Measurements from ENCODE around the gene MIPEP. TPM values are rescaled to one million over a fixed set of nuclear protein-coding genes. Genes with fewer than 3 reads are reported as not detected.

The MIPEP gene
- total and polyA plus RNA-seq, 10 of the 15 experiments (the other 5 are each of a cell fraction or from before 2014, with no cell fraction given), result 15.6 to 56.2 (median 29.8) TPM

GRCh38 chr13:23723471-23723870 lies 165.7 kb downstream of the MIPEP start:
- H3K9ac ChIP-seq (ENCODE audit: control insufficient read depth, insufficient read depth, low read length), result no peak overlapping the region
- WGBS (ENCODE audit: insufficient coverage, insufficient replicate concordance, low lambda C conversion rate, missing lambda C conversion rate), result 29% methylated on average over 1 of the region's 1 CpG
- in situ Hi-C loops (cut with MboI), result no loop called here
- H3K4me2 ChIP-seq (ENCODE audit: control insufficient read depth, insufficient read depth), result no peak overlapping the region
- TF ChIP-seq SPI1 (IDR thresholded peaks at IDR 0.05; ENCODE audit: borderline replicate concordance, insufficient read depth, low read depth, low read length), result no peak
- no peak for TF ChIP-seq ZSCAN29 (IDR thresholded peaks at IDR 0.05)
- TF ChIP-seq IRF5 (IDR thresholded peaks at IDR 0.05; ENCODE audit: borderline replicate concordance), result no peak
- TF ChIP-seq HCFC1 (IDR thresholded peaks at IDR 0.05; ENCODE audit: low read length), result no peak
- TF ChIP-seq GATAD2B (conservative IDR thresholded peaks at IDR 0.05; ENCODE audit: low read depth), result no peak
- TF ChIP-seq EZH2 (IDR thresholded peaks at IDR 0.05; ENCODE audit: borderline replicate concordance, control insufficient read depth, low read depth, low read length), result no peak
- no peak for TF ChIP-seq YY1 (IDR thresholded peaks at IDR 0.05; ENCODE audit: low read depth, low read length)
- TF ChIP-seq ZNF217 (IDR thresholded peaks at IDR 0.05), result no peak
- BruUV-seq (replicated peaks), result no TSS peak
- no peaks in the 10 kb centered on the region for H4K20me1 ChIP-seq (ENCODE audit: control insufficient read depth, insufficient read depth)
- no peaks in the 10 kb centered on the region for H3K9me3 ChIP-seq (replicated peaks; ENCODE audit: control insufficient read depth, insufficient read depth, low read length)
- H3K36me3 ChIP-seq (ENCODE audit: control insufficient read depth in 2 of 2, insufficient read depth in 2 of 2, low read length in 1 of 2), result no peaks in the 10 kb centered on the region; a peak in 1 of 4 replicates
- H3K27ac ChIP-seq (ENCODE audit: control insufficient read depth, insufficient read depth), result no peak overlapping the region
- intact Hi-C loops (cut with micrococcal nuclease; ENCODE audit: unreplicated experiment), result no loop called here
- CTCF ChIA-PET, result interaction anchor here (1.0 to 1.4 kb wide), 2 partner anchors 15 to 87 kb away, joined by 3 read pairs; no protein-coding TSS in a partner anchor
- SMC1A ChIA-PET (ENCODE audit: uncharacterized antibody, unreplicated experiment), result interaction anchor here (0.8 to 1.4 kb wide), 3 partner anchors 32 to 122 kb away, joined by 3 read pairs; no protein-coding TSS in a partner anchor
- H3K4me1 ChIP-seq (ENCODE audit: control insufficient read depth, insufficient read depth, low read length), result no peaks in the 10 kb centered on the region
- ATAC-seq, result no peak
- H3K27me3 ChIP-seq (replicated peaks in 1 of 2; ENCODE audit: control insufficient read depth in 2 of 2, insufficient read depth in 2 of 2, low read length in 1 of 2), result no peaks in the 10 kb centered on the region
- RAD21 ChIA-PET (ENCODE audit: unreplicated experiment), result no interaction called here
- no peaks in the 10 kb centered on the region for H3K79me2 ChIP-seq (ENCODE audit: control insufficient read depth, insufficient read depth, low read length)
- POLR2A ChIA-PET, result no interaction called here
- no peak for FAIRE-seq
- H2AFZ ChIP-seq (ENCODE audit: control insufficient read depth, low read depth, low read length), result no peak overlapping the region
- no peak for DNase-seq (ENCODE audit: low read depth, low spot score)
- H3K4me3 ChIP-seq, result no peak overlapping the region

Data from GM12878 (cell line).